MV-4-11 (cell line): ENCODE results near the gene A4GALT.
"Not testable (repeated sequence)": the region's sequence is repeated elsewhere in the genome, so short reads cannot be mapped to it uniquely, and the experiment has no call there.

ENCODE experiments used
- DNase-seq: peaks from one replicate; lab custom pipeline; 2025; lab: John Stamatoyannopoulos, UW

The A4GALT gene

GRCh38 chr22:42720263-42721044 is at the start of gene A4GALT:
TSS of gene A4GALT (minus strand) at chr22:42720870. CDS start at chr22:42693951, 26,919 bp downstream.
- no peak for DNase-seq

DNA sequence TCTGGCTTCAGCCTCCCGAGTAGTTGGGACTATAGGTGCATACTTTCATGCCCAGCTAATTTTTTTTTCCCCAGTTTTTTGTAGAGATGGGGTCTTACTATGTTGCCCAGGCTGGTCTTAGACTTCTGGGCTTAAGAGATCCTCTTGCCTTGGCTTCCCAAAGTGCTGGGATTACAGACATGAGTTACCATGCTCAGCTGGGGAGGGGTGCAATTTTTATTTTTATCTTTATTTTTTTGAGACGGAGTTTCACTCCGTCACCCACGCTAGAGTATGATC is 49.7 kb upstream of the A4GALT start:
- DNase-seq, result no peak

GRCh38 chr22:42769574-42770447 is 49.1 kb upstream of the A4GALT start:
- peak; percentile 91 for DNase-seq

DNA sequence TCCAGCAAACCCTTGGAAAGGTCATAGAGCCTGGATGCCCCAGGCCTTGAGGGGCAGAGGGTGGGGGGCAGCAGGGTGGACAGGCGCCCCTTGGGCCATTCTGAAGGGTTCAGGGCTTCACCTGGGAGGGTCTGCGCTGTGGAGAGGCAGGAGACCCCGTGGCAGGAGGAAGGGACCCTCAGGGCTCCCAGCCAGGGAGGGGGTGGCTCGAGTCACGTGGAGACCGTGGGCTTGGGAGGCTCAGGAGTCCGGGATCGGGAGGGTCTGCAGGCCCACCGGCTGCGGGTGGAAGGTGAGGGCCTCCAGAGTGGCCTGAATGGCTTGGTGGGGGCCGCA is 48.5 kb upstream of the A4GALT start:
- DNase-seq, result no peak

GRCh38 chr22:42768385-42769035 is 47.8 kb upstream of the A4GALT start:
- no peak for DNase-seq

GRCh38 chr22:42766860-42767259 is 46.2 kb upstream of the A4GALT start:
- peak; percentile 71 for DNase-seq

GRCh38 chr22:42764895-42765363 is 44.3 kb upstream of the A4GALT start:
- peak; percentile 48 for DNase-seq

DNA sequence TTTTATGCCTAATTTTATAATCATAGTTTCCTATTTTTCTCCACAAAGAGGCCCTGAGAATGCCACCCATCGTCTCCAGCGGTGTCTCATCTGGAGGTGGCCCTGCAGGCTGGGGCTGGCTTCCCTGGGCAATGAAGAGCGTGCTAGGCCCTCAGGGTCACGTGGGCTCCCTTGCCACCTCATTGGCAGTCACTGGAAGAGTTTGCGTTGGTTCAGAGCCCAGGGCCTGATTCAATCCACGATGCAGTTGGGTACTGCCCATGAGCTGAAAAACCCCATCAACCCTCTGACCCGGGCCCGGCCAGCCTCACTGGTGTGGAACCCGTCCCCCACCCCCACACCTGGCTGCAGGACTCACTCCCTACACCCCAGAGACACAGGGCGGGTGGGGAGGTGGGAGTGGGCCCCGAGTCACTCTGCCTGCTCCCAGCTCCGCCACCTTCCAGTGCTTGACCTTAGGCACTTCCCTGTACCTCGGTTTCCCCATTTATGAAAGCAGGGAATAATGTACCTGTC is 43.4 kb upstream of the A4GALT start:
- DNase-seq, result no peak

- DNase-seq, result no peak
These were observed 40.3 kb upstream of the A4GALT start for GRCh38 chr22:42760806-42761565.

GRCh38 chr22:42758931-42759629 is 38.4 kb upstream of the A4GALT start:
- peak; percentile 47 for DNase-seq

GRCh38 chr22:42755553-42755952 is 34.9 kb upstream of the A4GALT start:
- DNase-seq, result not testable (repeated sequence)

DNA sequence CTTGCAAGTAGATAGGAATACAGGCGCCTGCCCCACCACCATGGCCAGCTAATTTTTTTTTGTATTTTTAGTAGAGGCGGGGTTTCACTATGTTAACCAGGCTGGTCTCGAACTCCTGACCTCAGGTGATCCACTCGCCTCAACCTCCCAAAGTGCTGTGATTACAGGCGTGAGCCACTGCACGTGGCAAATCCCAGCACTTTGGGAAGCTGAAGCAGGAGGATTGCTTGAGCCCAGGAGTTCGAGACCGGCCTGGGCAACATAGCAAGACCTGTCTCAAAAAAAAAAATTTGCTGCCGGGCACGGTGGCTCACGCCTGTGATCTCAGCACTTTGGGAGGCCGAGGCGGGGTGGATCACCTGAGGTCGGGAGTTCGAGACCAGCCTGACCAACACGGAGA is 34.5 kb upstream of the A4GALT start:
- DNase-seq, result not testable (repeated sequence)

GRCh38 chr22:42754658-42755057 is 34.0 kb upstream of the A4GALT start:
- DNase-seq, result peak; percentile 32

GRCh38 chr22:42752912-42753311 is 32.2 kb upstream of the A4GALT start:
- DNase-seq, result no peak

DNA sequence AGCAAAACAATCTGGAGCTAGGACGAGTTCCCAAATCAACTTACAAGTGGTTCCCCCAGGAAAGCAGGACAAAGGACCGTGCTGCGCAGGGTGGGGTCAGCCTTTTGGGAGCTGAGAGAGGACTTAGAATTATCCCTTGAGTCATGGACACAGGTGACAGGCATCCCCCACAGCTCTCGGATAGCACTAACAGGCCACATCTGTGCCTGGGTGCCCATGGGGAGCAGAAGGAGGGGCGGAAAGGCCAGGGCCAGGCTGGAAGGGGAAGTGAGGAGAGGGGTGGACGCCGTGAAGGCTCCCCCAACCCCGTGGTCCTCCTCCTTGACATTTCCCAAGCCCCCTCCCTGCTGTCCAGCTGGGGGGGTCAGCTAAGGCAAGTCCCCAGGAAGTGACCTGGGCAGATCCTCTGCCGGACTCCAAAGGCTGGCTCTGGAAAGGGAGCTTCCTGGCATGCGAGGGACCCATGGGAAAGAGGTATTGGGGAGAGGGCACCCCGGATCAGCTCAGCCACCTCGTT is 31.6 kb upstream of the A4GALT start:
- DNase-seq, result no peak

- not testable (repeated sequence) for DNase-seq
These were observed 29.8 kb upstream of the A4GALT start for GRCh38 chr22:42750421-42750820.

DNA sequence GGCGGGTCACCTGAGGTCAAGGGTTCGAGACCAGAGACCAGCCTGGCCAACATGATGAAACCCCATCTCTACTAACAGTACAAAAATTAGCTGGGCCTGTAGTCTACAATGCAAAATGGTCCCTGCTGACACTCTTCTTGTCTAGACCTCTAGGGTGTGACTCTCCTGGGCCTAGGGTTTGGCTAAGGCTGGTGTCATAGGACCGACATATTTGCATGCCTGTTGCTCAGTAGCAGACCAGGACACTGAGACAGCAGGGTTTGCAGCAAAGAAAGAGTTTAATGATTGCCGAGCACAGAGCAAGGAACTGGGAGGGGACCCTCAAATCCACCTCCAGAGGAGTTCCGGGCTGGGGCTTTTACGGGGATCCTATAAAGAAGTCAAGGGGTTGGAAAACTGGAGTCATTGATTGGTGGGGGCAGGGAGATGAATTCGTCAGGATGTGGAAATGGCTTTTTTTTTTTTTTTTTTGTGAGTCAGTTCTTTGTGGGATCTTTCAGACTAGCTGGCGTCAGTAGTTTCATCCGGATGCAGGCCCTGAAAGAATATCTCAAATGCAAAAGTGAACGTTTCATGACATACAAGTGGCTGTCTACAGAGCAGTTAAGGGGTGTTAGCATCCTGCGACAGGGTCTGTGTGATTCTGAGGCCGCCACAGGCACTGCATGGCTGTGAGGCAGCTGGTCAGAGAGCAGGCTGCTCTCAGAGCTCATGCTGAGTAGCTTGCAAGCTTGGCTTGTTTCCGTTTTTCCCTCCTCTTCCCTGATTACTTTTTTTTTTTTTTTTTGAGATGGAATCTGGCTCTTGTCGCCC is 27.2 kb upstream of the A4GALT start:
- DNase-seq, result peak; percentile 67

- DNase-seq, result no peak
These were observed 24.4 kb upstream of the A4GALT start for GRCh38 chr22:42745118-42745517.

DNA sequence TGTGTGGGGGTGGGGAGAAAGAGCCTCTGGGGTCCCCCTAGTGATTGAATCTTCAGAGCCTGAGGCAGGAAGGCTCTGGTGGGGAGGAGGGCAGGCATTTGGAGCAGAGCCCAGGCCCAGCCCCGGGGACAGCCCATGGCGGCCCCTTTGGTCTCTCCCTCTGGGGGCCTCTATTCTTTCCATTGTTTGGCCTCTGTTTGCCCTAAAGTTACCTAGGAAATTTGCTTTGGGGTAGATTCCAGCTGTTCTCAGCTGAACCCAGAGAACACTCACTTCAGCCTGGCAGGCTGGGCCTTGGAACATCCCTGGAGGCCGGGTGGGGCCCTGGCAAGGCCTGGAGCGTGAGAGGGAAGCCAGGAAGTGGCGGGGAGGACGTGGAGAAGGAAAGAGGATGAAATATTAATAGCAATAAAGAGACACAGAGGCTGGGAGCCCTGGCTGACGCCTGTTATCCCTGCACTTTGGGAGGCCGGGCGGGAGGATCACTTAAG is 22.9 kb upstream of the A4GALT start:
- no peak for DNase-seq

GRCh38 chr22:42742940-42743339 is 22.3 kb upstream of the A4GALT start:
- DNase-seq, result no peak
